GM12878 (cell line): ENCODE results near the gene CPLANE2. TPM values are rescaled to one million over a fixed set of nuclear protein-coding genes. Genes with fewer than 3 reads are reported as not detected.
A peak's percentile ranks its signal among the peaks of the same experiment; 100 is the strongest.

Source experiments
- ATAC-seq: fragments of 200-7000 bp; cut with Tn5 transposase; 3 replicates; pipeline ENCODE4 v1.9.1; 2020; ENCODE audit warnings: mild to moderate bottlenecking, moderate library complexity
- BruUV-seq: library from RNA; stranded (reverse); fragments of 400-500 nt; replicated peaks from 2 replicates; lab custom pipeline; 2021; lab: Mats Ljungman, UMichigan
- CTCF ChIA-PET: fragments of 300-600 bp; sonication (Branson Sonifier 250); formaldehyde crosslinking; extraction: SDS; loops from one replicate; lab custom pipeline; 2021; ENCODE audit warnings: inconsistent platforms; lab: Yijun Ruan, JAX
- POLR2A ChIA-PET: fragments of 350-600 bp; formaldehyde crosslinking; extraction: SDS; loops from one replicate; lab custom pipeline; 2021; ENCODE audit warnings: inconsistent platforms; lab: Charles Lee
- RAD21 ChIA-PET: fragments of 300-600 bp; sonication (Branson Sonifier 250); formaldehyde crosslinking; loops from one replicate; lab custom pipeline; 2023; ENCODE audit warnings: antibody characterized with exemption; ENCODE audit not compliant: unreplicated experiment; lab: Charles Lee
- SMC1A ChIA-PET: fragments of 300-600 bp; sonication (Branson Sonifier 250); formaldehyde crosslinking; loops from one replicate; lab custom pipeline; 2023; ENCODE audit not compliant: unreplicated experiment, uncharacterized antibody; lab: Charles Lee
- DNase-seq: peaks from one replicate; pipeline ENCODE4 v3.0.0-alpha.2; 2011; ENCODE audit warnings: low read depth, low spot score
- FAIRE-seq: peaks from 3 replicates; lab custom pipeline; 2011; peaks lifted over from hg19 to GRCh38; lab: Jason Lieb, UNC
- H2AFZ ChIP-seq: 2 replicates; pipeline ENCODE4 v1.6.0; 2011; ENCODE audit warnings: low read depth, low read length, control low read depth; ENCODE audit not compliant: control insufficient read depth
- H3K27ac ChIP-seq: 2 replicates; pipeline ENCODE4 v1.5.1; 2011; ENCODE audit warnings: control low read depth; ENCODE audit not compliant: control insufficient read depth, insufficient read depth
- H3K27me3 ChIP-seq, 2 experiments: replicated peaks in 1 of 2; 2 replicates each; pipeline versions ENCODE4 v1.6.0 to v1.6.1; 2011; ENCODE audit warnings: low read length in 1 of 2; ENCODE audit not compliant: control insufficient read depth in 2 of 2, insufficient read depth in 2 of 2
- H3K36me3 ChIP-seq, 2 experiments: 2 replicates each; pipeline ENCODE4 v1.5.1; 2011; ENCODE audit warnings: low read length in 1 of 2; ENCODE audit not compliant: control insufficient read depth in 2 of 2, insufficient read depth in 2 of 2
- H3K4me1 ChIP-seq: 2 replicates; pipeline ENCODE4 v1.6.1; 2011; ENCODE audit warnings: mild to moderate bottlenecking, low read length, moderate library complexity, mixed read lengths; ENCODE audit not compliant: control insufficient read depth, insufficient read depth
- H3K4me2 ChIP-seq: 2 replicates; pipeline ENCODE4 v1.6.0; 2011; ENCODE audit warnings: control low read depth; ENCODE audit not compliant: control insufficient read depth, insufficient read depth
- H3K4me3 ChIP-seq: fragments of 200-600 bp; sonication (generic); 2 replicates; pipeline ENCODE4 v1.5.1; 2016
- H3K79me2 ChIP-seq: 2 replicates; pipeline ENCODE4 v1.6.0; 2011; ENCODE audit warnings: low read length; ENCODE audit not compliant: control insufficient read depth, insufficient read depth
- H3K9ac ChIP-seq: 2 replicates; pipeline ENCODE4 v1.8.0; 2011; ENCODE audit warnings: low read length, control low read depth, mixed read lengths; ENCODE audit not compliant: control insufficient read depth, insufficient read depth
- H3K9me3 ChIP-seq: replicated peaks from 3 replicates; pipeline ENCODE4 v1.5.1; 2011; ENCODE audit warnings: mild to moderate bottlenecking, low read length; ENCODE audit not compliant: control insufficient read depth, insufficient read depth
- H4K20me1 ChIP-seq: 2 replicates; pipeline ENCODE4 v1.6.0; 2011; ENCODE audit not compliant: control insufficient read depth, insufficient read depth
- NR2F1 ChIP-seq: fragments of 450-650 bp; conservative IDR thresholded peaks from 2 replicates; pipeline ENCODE4 v1.6.1; 2017; ENCODE audit warnings: mild to moderate bottlenecking
- RUNX3 ChIP-seq: IDR thresholded peaks from 2 replicates; pipeline ENCODE4 v1.6.1; 2012; ENCODE audit warnings: low read length, inconsistent platforms
- WGBS: methylation state at CpG from one replicate; pipeline ENCODE4 v1.1.6; 2016; ENCODE audit warnings: low lambda C conversion rate; ENCODE audit not compliant: insufficient replicate concordance, insufficient coverage; ENCODE audit errors: missing lambda C conversion rate; 5-methylcytosine and 5-hydroxymethylcytosine counted together
- in situ Hi-C: fragments of 300-500 bp; cut with MboI; formaldehyde crosslinking; loops from 9 replicates; pipeline ENCODE4 v1.14.3; 2018; ENCODE audit warnings: mixed read lengths
- intact Hi-C: fragments of 100-400 bp; cut with micrococcal nuclease; formaldehyde crosslinking; loops from one replicate; pipeline ENCODE4 v1.14.2; 2022; ENCODE audit not compliant: unreplicated experiment
- polyA plus RNA-seq, 11 experiments: library from polyadenylated mRNA; depleted of rRNA in 4 of 11; unstranded in 6 of 11; stranded (reverse) in 5 of 11; fragments of >200 nt; fragmentation: Nextera tagmentation in 4 of 11; fragmentation: Illumina TruSeq in 1 of 11; extraction: Ambion mirVana in 4 of 11; extraction: Trizol in 1 of 11; gene quantifications; 1 replicate in 1 of 11; 2 replicates in 10 of 11; pipeline versions ENCODE4 v1.2.1 to v1.2.3, GENCODE V29; 2011 to 2016; ENCODE audit warnings: inconsistent platforms in 2 of 11, missing spikeins in 2 of 11, low read depth in 1 of 11
- total RNA-seq, 4 experiments: library from RNA; depleted of rRNA in 3 of 4; stranded (reverse); fragments of >200 nt in 3 of 4; fragmentation: Illumina TruSeq in 1 of 4; extraction: Trizol in 1 of 4; gene quantifications; 2 replicates each; pipeline versions ENCODE4 v1.2.1 to v1.2.3, GENCODE V29; 2013 to 2021
- TF ChIP-seq, protein P1 (sequence below): IDR thresholded peaks from 2 replicates; pipeline ENCODE4 v1.6.1; 2012; ENCODE audit warnings: improper control_type of control experiment, low read depth, low read length; ENCODE audit not compliant: insufficient replicate concordance
- TF ChIP-seq, protein P2 (sequence below): IDR thresholded peaks from 2 replicates; pipeline ENCODE4 v1.6.1; 2011; ENCODE audit warnings: low read depth, low read length, improper control_type of control experiment, borderline replicate concordance
- TF ChIP-seq, protein P3 (sequence below): fragments of 150-350 bp; IDR thresholded peaks from 2 replicates; pipeline ENCODE4 v1.6.1; 2014; ENCODE audit warnings: mild to moderate bottlenecking, low read depth, low read length

The CPLANE2 gene
- total and polyA plus RNA-seq, 10 of the 15 experiments (the other 5 are each of a cell fraction or from before 2014, with no cell fraction given) = 0.09 to 4.5 (median 2.3) TPM; not detected in 1

DNA sequence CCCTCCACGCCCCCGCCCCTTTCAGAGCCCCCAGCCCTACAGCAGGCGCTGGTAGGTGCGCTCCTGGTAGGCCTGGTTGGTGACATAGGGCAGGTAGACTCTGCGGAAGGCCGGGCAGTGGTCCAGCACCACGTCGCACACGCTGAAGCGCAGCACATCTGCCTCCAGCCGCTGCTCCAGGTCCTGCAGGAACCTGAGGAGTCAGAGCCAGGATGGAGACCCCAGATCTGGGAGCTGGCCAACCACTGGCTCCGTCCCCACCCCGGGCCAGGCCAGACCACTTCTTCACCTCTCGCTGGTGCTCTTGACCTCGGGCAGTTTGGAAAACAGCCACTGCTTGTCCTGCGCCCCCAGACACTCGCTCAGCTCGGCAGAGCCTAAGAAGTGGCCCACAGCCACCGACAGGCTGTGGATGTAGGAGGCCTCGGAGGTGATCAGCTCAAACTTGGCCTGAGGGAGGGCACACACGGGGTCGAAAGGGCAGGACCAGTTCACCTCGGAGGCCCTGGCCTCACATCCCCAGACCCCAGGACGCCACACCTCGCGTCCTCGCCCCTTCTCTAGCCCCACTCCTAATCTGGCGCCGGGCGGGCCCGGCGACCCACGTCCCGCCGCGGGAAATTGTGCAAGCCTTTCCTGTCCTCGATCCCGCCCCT, 31.0 kb downstream of the CPLANE2 start:
- FAIRE-seq = no peak
- no peaks in the 10 kb centered on the region for H3K9me3 ChIP-seq
- TF ChIP-seq, protein P1, sequence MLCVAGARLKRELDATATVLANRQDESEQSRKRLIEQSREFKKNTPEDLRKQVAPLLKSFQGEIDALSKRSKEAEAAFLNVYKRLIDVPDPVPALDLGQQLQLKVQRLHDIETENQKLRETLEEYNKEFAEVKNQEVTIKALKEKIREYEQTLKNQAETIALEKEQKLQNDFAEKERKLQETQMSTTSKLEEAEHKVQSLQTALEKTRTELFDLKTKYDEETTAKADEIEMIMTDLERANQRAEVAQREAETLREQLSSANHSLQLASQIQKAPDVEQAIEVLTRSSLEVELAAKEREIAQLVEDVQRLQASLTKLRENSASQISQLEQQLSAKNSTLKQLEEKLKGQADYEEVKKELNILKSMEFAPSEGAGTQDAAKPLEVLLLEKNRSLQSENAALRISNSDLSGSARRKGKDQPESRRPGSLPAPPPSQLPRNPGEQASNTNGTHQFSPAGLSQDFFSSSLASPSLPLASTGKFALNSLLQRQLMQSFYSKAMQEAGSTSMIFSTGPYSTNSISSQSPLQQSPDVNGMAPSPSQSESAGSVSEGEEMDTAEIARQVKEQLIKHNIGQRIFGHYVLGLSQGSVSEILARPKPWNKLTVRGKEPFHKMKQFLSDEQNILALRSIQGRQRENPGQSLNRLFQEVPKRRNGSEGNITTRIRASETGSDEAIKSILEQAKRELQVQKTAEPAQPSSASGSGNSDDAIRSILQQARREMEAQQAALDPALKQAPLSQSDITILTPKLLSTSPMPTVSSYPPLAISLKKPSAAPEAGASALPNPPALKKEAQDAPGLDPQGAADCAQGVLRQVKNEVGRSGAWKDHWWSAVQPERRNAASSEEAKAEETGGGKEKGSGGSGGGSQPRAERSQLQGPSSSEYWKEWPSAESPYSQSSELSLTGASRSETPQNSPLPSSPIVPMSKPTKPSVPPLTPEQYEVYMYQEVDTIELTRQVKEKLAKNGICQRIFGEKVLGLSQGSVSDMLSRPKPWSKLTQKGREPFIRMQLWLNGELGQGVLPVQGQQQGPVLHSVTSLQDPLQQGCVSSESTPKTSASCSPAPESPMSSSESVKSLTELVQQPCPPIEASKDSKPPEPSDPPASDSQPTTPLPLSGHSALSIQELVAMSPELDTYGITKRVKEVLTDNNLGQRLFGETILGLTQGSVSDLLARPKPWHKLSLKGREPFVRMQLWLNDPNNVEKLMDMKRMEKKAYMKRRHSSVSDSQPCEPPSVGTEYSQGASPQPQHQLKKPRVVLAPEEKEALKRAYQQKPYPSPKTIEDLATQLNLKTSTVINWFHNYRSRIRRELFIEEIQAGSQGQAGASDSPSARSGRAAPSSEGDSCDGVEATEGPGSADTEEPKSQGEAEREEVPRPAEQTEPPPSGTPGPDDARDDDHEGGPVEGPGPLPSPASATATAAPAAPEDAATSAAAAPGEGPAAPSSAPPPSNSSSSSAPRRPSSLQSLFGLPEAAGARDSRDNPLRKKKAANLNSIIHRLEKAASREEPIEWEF = no peak
- TF ChIP-seq RUNX3 = no peak
- TF ChIP-seq, protein P2, sequence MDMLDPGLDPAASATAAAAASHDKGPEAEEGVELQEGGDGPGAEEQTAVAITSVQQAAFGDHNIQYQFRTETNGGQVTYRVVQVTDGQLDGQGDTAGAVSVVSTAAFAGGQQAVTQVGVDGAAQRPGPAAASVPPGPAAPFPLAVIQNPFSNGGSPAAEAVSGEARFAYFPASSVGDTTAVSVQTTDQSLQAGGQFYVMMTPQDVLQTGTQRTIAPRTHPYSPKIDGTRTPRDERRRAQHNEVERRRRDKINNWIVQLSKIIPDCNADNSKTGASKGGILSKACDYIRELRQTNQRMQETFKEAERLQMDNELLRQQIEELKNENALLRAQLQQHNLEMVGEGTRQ = no peak
- peak; percentile 76 for TF ChIP-seq NR2F1
- TF ChIP-seq, protein P3, sequence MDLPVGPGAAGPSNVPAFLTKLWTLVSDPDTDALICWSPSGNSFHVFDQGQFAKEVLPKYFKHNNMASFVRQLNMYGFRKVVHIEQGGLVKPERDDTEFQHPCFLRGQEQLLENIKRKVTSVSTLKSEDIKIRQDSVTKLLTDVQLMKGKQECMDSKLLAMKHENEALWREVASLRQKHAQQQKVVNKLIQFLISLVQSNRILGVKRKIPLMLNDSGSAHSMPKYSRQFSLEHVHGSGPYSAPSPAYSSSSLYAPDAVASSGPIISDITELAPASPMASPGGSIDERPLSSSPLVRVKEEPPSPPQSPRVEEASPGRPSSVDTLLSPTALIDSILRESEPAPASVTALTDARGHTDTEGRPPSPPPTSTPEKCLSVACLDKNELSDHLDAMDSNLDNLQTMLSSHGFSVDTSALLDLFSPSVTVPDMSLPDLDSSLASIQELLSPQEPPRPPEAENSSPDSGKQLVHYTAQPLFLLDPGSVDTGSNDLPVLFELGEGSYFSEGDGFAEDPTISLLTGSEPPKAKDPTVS = no peak
- TF ChIP-seq, all 136 proteins: peak for 1
- ATAC-seq = peak; percentile 27
- H3K36me3 ChIP-seq = no peaks in the 10 kb centered on the region
- 30% methylated on average over 34 of the region's 38 CpGs for whole genome bisulfite sequencing
- no peak overlapping the region for H3K9ac ChIP-seq
- DNase-seq = no peak
- H3K4me1 ChIP-seq = peaks cover 4% of the 10 kb centered on the region; the same call in 1 of the 2 replicates
- RAD21 ChIA-PET = interaction anchor here (1.4 to 2.1 kb wide), 2 partner anchors 10 to 127 kb away, joined by 5 read pairs; no protein-coding TSS in a partner anchor
- H3K27ac ChIP-seq = no peak overlapping the region
- SMC1A ChIA-PET = no interaction called here
- in situ Hi-C loops (no loop called here), intact Hi-C loops (loop anchor here (1.0 to 5.0 kb wide), 2 partner anchors 10 to 156 kb away; no protein-coding TSS in a partner anchor)
- H4K20me1 ChIP-seq = no peaks in the 10 kb centered on the region
- peak overlapping the region; percentile 29 for H2AFZ ChIP-seq
- H3K79me2 ChIP-seq = no peaks in the 10 kb centered on the region
- POLR2A ChIA-PET = interaction anchor here (0.6 to 1.2 kb wide), 3 partner anchors 11 to 158 kb away, joined by 3 to 15 read pairs (median 3); partner anchors contain the start of gene CPLANE2
- H3K27me3 ChIP-seq = no peaks in the 10 kb centered on the region
- BruUV-seq = no TSS peak
- CTCF ChIA-PET = interaction anchor here (0.5 kb wide), 1 partner anchor 84 kb away, joined by 3 read pairs; no protein-coding TSS in a partner anchor
- peak overlapping the region; percentile 65; the same call in 1 of the 2 replicates for H3K4me3 ChIP-seq
- H3K4me2 ChIP-seq = peak overlapping the region; percentile 36
